Suppressor macrophage treated with lipopolysaccharide for 4 hours (primary cell): Measurements from ENCODE around the gene HS3ST6.
A peak's percentile ranks its signal among the peaks of the same experiment; 100 is the strongest.
"Not testable (repeated sequence)": the region's sequence is repeated elsewhere in the genome, so short reads cannot be mapped to it uniquely, and the experiment has no call there.

Source experiments
- DNase-seq: peaks from one replicate; pipeline ENCODE4 v3.0.0-alpha.2; 2020

The HS3ST6 gene

DNA sequence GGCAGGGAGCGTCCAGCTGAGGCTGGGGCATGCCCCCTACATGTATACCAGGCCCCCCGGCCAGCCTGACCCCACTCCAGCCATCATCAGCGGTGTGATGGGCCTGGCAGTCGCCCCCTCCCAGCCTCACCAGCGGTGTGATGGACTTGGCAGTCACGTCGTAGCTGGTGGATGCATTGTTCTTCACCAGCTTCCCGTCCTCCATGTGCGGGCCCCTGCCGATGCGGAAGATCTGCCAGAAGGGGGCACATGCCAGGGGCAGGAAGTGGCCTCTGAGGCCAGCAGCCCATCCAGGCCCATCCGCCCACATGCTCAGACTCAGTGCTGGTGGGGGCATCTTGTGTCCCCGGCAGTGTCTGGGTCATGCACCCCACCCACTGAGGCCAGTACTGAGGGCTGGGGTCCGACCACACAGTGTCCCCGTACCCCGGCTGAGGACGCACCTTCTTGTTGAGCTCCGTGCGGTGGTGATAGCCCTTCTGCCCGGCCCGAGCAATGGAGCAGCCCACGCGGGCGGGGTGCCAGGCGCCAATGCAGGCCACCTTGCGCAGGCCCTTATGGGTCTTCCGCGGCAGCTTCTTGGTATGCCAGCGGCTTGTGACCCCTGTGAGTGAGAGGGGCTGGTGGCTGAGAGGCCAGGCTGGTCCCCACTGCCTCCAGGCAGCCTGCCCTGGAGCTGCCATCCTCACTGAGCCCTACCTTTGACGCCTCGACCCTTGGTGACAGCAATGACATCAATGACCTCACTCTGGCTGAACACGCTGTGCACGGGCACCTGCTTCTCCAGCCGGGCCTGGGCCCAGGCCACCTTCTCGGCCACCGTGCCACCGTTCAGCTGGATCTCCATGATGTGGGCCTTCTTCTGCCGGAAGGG lies 28.5 kb upstream of the HS3ST6 start:
- no peak for DNase-seq

DNA sequence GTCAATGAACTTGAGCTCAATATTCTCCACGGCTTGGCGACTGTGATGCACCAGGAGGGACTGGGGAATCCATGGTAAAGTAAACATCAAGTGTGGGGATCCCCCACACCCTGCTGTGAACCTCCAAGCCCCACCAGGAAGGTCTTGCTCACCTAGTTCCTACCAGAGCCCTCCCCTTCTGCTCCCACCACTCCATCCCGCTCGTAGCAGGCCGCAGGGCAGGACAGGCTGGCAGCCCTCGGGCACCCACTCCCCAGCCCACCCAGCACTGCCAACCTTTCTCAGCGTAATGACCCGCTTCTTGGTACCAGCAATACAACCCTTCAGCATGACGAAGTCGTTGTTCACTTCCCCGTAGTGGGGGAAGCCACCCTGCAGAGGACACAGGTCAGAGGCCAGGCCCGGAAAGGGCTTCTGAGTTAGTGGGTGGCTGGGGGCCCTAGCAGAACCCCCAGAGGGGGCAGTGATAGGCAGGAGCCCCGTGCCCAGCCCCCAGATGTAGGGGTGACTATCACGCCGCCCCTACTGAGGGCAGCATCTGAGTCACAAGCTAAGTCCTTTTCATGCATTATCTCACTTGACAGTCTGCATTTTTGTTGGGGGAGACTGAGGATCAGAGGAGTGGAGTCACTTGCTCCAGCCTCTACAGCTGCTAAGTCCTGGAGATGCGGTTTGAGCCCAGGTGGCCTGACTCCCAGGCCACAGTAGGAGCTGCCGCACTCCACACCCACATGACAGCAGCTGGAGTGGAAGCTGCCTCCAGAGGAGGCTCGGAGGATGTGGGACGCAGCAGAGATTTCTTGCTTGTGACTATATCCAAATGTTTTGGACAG lies 27.6 kb upstream of the HS3ST6 start:
- no peak for DNase-seq

DNA sequence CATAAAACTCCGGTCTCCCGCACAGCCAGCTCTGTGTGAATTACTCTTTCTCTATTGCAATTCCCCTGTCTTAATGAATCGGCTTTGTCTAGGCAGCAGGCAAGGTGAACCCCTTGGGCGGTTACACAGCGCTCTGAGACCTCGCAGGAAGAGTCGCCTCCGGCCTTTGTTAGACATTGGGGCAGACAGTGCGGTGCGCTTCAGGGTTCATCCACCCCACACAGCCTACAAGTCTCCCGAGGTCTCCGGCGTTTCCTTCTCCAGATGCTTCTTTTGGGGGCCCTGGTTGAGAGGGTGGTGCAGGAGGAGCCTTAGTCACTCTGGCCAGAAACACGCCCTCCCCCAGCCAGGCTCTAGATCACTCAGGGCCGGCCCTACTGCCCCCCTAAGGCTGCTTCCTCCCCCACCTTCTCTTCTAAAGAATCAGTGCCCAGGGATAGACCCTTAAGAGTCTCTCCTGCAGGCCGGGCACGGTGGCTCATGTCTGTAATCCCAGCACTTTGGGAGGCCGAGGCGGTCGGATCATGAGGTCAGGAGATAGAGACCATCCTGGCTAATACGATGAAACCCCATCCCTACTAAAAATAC lies 26.5 kb upstream of the HS3ST6 start:
- DNase-seq: no peak

DNA sequence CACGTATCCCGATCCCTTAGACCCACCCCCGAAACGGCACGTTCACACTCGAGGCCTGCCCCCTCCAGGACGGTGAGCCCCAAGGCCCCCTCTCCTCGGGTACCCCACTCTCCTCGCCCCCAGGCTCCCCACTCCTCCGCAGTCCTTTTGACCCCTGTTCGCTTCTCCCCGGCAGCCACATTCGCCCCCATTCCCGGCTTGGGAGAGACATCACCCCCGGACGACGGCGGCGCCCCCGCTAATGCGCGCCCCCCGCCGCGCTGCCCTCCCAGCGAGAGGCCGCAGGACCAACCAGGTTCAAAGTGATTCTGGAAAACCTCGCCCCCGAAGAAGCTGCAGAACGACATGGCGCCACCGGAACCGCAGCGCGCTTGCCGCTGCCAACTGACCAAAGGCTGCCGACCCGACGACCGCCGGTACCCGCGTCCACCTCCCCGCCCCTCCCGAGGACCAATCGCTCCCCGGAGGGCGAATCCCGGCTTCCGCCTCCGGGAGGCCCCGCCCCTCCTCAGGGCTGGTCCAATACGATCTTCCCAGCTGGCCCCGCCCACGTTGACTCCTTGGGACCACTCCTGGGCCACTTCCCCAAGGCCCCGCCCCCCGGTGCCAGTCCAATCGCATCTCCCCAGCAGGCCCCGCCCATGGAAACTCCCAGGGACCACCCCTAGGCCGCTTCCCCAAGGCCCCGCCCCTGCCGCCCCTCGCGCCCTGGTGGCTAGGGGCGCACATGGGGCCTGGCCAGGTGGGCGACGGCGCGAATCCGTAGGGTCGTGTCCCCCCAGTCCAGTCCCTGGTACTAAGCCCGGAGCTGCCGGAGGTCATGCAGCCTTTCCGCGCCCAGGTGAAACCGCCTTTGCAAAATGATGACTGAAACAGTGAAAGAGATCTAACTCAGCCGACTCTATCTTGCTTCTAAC lies 24.9 kb upstream of the HS3ST6 start, which contains the start of gene MSRB1:
MSRB1 (minus strand) TSS at position 390 of the 917 bp plus-strand sequence; CDS start at position 347, 43 bp downstream.
- DNase-seq: peak; percentile 100

DNA sequence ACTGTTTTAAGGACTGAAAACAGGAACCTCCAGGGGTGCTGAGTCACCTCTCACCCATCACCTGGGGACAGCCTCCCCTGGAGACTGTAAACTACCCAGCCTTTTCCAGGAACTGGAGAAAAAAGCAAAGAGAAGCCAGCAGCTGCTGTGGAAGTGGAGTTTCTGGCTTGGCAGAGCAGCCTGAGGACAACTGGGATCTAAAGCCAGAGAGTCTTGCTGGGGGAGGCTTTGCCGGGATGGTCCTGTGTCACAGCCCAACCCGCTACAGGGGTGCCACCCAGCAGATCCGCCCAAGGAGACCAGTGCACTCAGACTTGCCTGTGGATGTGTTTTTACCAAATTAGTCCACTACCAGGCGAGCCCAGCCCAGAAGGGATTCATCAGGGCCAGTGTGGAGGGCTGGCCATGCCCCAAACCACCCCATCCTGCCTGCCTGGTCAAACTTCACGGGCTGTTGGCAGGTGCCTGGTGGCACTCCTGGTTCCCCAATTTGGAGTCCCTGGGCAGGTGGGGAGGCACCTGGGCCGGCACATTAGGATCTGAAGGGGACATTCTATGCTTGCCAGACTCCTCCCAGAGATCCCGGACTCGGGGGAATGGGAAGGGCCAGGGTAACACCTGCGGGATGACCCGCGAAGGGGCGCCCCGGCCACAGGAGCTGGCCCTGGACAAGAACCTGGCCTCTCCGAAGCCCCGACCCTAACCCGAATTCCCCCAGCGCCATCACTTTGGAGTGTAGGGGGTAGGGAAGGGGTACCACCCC lies 24.0 kb upstream of the HS3ST6 start:
- DNase-seq: peak; percentile 43

DNA sequence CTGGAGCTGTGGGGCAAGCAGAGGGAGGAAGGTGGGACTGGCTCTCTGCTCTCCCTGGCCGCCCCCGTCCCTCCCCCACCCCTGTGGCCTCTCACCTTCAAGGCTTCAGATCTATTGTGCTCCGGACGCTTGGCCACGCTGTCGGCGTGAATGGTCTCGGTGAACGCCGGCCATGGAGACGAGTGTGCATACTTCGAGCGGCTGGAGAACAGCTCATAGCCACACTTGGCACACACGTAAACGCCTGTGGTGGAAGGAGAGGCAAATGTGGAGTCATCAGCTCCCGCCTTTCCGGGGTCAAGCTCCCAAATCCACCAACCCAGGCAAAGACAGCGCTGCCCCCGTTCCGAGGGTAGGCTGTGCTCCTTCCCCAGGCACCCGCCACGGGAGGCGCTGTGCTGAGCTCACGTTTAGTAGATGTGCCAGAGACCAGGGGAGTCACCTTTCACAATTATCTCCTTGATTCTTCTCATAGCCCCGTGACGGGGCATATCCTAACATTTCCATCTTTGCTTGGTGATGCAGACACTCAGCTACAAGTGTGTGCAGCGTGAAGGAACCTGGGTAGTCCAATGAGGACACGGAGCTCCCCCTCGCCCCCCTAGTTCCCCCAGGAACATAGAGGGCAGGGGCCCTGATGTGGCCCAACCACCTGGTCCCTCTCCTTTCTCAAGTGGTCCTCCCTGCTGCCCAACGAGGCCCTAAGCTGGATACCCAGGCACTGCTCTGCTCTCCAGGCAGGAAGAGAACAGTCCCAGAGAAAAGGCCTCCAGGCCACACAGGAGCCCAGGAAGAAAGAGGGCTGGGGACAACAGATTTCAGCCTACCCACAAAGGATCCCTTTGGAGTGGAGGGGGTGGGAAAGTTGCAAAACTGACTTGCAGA lies 23.2 kb upstream of the HS3ST6 start:
- no peak for DNase-seq

DNA sequence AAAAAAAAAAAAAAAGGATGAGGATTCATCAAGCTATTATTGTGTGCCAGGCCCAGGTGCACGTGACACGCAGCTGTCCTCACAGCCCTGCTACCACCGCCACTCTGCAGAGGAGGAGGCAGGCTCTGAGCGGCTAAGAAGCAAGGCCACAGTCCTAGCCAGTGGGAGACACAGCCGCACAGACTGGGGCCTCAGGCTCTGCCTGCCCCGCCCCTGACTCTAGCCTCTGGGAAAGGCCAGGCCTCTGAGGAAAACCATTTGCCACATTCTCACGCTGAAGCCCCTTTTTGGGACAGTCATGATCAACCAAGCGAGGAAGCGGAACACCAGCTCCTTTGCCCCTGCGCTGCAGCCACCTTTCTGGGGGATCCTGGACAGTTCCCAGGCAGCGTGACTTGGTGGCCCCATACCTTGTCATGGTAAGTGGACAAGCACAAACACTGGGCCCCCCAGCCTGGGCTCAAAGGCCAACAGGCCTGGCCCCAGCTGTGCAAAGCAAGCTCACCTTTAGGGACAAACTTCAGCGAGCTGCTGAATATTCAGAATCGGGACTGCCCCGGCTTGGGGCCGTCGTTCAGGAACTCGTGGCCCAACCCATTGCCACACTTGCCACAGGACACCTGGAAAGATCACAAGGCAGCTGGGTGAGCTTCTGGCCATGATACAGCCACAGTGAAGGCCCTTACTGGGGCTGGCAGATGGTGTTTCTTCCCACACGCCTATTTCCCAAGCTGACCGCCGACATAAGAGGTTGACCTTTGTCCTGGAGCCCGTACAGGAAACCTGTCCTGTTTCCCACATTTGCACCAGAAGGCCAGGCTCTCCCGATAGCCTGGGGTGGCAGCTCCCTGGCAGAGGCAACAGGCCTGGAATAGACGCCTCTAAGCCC lies 22.3 kb upstream of the HS3ST6 start:
- DNase-seq: no peak

DNA sequence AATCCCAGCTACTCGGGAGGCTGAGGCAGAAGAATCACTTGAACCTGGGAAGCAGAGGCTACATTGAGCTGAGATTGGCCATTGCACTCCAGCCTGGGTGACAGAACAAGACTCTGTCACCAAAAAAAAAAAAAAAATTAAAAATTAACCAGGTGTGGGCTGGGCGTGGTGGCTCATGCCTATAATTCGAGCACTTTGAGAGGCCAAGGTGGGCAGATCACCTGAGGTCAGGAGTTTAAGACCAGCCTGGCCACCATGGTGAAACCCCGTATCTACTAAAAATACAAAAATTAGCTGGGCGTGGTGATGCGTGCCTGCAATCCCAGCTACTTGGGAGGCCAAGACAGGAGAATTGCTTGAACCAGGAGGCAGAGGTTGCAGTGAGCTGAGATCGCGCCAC lies 21.6 kb upstream of the HS3ST6 start:
- not testable (repeated sequence) for DNase-seq

DNA sequence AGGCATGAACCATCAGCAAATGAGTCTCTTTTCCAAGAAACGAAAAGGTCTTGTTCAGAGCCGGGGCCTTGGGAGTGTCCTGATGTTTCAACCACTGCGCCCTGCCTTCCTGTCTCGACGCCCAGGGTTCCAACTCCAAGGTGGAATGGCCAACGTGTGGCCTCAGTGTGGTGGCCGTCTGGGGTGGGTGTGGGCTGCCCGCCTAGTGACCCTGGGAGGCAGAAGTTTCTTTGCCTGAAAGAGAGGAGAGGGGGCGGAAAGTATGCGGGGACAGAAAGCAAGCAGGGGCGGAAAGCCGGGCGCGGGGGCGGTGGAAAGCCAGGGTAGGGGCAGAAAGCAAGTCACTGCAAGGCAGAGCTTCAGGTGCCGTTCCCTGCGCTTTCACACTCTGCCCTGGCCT lies 20.7 kb upstream of the HS3ST6 start:
- no peak for DNase-seq

DNA sequence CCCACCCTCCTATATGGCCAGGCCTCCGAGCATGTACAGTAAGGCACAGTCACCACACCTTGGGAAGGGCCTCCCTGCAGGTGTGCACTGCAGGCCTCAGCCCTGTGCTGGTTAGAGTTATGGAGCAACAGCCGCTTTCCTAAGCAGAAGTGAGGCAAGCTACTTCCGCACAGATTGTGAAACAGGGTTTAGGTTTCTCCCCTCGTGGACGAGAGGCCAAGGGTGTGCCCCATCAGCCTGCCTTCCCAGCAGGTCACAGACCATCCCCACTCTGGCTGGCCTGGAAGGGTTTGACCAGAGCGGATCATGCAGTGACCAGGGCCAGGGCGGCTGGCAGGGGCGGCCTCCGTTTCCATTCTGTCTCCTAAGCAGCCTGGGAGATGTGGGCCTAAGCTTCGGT lies 20.1 kb upstream of the HS3ST6 start:
- DNase-seq: peak; percentile 81

DNA sequence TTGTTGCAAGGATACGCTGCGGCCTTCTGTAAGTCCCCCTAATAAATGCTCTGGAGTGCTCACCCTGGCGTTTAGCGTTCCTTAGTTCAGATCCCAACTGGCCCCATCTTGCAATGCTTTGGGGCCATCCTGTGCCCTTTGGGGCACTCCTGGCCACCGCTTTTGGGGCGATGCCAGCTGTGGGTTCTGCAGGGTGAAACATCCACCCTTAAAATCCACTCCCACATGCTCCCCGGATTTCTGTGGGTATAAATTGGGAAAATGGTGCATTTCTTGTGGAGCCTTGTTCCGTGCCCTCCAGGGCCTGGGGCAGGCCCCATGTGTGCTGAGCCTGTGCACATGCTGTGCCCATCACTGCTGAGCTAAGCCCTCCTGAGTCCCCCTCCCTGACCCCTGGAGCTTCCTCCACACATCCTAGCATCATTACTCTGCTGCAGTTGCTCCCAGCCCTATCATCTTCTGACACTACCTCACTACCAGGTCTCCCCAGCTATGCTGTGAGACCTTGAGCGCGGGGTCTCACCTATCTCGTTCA lies 18.8 kb upstream of the HS3ST6 start:
- no peak for DNase-seq

DNA sequence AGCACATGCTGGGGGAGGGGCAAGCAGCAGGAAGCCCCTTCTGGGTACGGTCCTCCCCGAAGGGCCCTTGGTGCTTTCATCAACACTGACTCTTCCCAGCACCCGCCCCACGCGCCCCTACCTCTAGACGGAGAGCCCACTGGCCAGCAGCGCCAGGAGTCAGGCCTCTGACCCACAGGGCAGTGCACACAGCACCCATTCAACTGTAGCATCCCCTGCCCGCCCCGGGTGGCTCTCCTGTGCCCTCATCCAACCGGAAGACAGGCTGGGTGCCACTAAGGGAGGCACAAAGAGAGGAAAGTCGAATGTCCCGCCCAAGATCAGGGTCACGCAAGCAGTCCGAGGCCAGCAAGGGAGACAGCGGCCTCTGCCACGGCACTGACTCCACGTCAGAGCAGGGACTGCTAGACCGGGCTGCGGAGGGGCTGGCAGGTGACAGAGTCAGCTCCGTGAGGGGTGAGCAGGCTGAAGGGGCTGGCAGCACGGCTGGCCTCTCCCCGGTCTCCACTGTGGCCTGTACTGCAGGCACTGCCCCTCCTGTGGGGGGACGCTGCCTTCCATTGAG lies 15.0 kb upstream of the HS3ST6 start:
- DNase-seq: no peak

DNA sequence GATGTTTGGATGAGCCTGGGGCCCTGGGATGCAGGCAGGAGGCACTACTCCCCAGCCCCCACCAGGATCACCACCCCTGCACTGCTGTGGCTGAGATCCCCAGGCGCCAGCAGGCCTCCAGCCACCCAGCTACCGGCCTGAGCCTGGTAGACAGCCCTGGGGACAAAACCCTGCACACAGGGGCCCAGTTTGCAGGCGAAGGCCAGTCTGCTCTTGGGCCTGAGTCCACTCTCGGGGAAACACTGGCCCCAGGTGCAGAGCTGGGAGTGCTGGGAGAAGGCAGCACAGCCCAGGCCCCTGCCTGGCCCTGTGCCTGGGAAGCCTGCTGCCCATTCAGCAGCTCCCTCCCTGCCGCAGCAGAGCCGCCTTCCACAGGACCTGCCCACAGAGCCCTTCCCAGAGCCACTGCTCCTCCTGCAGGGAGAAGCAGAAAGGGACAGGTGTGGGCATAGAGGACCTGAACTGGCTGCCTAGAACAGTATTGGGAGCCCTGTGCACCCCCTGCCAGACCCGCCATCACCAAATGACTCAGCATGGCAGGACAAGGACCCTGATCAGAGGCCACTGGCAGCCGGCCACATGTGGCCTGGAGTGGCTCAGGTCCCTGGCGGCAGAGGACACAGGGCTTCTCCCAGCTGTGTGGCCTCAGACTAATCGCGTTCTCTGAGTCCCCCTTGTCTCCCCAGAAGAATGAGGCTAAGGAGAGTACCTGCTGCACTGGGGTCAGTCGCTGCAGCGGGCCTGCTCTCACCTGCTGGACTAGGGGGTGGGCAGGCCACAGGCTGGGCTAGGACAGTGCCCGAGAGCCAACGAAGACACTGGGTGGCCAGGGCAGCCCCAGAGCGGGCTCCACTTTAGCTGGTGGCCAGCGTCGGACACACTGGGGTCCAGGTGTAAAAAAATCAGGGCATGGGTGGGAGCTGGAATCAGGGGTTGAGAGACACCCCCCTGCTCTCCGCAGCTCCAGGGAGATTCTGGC lies 14.1 kb upstream of the HS3ST6 start:
- no peak for DNase-seq

DNA sequence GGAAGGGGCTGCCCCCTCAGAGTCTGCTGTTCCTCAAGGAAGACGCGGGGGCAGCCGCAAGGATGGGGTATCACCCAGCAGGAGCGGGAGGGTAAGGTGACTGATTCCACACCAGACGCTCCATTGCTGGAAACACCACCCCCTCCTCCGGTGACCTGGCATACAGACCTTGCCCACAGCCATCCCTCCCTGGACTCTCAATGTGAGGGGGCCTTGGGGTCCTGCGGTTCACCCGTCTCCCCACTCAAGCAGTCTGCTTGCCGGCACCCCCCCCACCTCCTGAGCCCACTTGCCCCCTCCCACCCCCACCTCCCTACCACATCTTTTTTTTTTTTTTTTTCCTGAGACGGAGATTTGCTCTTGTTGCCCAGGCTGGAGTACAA lies 12.1 kb upstream of the HS3ST6 start:
- DNase-seq: no peak

DNA sequence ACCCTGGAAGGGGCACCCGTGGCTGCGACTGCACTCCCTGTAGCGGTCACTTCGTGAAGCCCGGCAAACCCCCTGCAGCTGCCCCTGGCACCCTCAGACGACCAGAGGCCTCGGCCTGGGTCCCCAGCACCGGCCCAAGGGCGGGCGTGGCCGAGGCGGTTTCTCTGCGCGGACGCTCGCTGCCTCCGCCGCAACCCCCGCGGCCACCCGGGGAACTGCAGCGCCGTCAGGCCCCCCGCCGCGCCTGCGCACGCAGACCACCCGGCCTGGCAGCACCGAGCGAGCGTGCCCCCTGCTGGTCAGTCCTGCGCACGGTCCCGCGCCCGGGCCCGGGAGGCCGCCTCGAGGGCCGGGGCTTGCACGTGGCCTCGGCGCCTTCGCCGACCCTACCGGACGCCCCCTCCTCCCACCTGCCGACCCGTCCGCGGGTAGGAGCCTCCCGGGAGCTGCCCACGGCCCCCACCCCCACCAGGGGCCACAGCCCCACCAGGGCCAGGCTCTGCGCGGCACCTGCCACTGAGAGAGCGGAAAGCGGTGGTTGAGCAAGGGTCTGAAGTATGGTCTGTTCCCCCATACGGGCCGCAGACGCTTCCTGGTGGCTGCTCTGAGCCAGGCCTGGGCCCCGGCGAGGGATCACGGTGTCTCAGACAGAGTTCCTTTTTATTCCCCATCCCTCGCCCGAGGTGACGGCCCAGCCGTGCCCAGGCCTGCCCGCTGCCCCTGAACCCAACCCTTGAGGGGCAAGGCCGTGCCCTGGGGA lies 11.5 kb upstream of the HS3ST6 start:
- DNase-seq: peak; percentile 96

DNA sequence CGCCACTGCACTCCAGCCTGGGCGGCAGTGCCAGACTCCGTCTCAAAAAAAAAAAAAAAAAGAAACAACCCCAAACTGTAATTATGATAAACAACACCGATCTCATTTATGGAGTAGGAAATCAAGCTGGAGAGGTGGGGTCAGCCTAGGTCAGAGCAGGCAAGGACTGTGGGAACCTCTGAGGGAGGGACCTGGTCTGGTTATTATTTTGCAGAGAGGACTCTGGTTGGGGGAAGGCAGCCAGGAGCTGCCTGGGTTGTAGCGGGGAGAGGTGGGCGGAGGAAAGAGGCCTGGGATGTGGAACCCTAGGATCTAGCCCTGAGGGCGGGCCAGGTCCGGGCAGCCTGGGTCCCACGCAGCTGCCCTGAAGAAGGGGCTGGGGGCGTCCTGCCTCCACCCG lies 10.9 kb upstream of the HS3ST6 start:
- no peak for DNase-seq

DNA sequence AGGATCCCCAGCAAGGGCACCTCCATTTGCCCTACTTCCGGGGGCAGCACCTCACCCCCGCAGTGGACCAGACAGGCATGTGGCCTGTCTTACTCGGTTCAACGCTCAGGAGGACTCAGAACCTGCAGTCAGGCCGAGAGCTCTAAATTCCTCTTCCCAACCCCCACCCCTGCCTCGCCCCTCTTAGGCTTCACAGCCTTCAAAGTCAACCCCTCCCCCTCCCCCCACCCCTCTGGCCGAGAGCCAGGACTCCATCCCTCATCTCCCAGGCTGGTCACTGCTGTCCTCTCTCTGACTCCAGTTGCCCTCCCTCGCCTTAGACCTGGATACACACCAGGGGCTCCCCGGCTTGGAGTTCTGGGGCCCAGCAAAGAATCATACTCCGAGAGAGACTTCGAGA lies 8.1 kb upstream of the HS3ST6 start:
- DNase-seq: no peak
